ENCODE data around the gene SLIT3. TPM values are rescaled to one million over a fixed set of nuclear protein-coding genes. Genes with fewer than 3 reads are reported as not detected.
A peak's percentile ranks its signal among the peaks of the same experiment; 100 is the strongest.

Gene SLIT3
- total and polyA plus RNA-seq, 2 experiments from 2014 or later: 0.59 to 0.71 TPM

DNA sequence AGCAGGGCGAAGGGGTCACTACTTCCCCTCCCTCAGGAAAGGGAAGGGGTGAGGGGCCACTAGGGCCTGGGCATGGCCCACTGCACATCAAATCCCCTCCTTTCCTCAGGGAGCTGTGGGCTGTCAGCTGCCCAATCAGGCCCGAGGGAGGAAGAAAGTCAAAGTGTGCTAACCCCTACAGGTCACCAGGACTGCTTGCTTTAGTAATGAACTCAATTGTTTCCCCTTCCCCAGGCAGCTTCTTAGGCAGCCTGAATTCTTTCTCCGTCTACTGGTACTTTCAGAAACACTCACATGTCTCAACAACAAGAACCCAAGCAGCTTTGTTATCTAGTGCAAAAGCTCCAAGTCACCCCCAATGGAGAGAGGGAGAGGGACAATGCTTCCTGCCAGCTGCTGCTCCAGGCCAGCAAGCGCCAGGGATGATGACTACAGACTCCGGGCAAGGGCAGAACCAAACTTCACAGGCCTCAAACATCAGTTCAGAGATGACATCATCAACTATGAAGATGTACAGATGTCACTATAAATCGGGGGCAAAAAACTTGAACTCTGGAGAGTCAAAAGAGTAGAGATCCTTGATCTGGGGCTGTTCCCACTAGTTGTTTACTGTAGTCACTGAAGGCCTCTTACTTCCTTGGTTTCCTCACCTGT lies 100.7 kb downstream of the SLIT3 start (continued):
- TF ChIP-seq, protein P1, sequence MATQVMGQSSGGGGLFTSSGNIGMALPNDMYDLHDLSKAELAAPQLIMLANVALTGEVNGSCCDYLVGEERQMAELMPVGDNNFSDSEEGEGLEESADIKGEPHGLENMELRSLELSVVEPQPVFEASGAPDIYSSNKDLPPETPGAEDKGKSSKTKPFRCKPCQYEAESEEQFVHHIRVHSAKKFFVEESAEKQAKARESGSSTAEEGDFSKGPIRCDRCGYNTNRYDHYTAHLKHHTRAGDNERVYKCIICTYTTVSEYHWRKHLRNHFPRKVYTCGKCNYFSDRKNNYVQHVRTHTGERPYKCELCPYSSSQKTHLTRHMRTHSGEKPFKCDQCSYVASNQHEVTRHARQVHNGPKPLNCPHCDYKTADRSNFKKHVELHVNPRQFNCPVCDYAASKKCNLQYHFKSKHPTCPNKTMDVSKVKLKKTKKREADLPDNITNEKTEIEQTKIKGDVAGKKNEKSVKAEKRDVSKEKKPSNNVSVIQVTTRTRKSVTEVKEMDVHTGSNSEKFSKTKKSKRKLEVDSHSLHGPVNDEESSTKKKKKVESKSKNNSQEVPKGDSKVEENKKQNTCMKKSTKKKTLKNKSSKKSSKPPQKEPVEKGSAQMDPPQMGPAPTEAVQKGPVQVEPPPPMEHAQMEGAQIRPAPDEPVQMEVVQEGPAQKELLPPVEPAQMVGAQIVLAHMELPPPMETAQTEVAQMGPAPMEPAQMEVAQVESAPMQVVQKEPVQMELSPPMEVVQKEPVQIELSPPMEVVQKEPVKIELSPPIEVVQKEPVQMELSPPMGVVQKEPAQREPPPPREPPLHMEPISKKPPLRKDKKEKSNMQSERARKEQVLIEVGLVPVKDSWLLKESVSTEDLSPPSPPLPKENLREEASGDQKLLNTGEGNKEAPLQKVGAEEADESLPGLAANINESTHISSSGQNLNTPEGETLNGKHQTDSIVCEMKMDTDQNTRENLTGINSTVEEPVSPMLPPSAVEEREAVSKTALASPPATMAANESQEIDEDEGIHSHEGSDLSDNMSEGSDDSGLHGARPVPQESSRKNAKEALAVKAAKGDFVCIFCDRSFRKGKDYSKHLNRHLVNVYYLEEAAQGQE (IDR thresholded peaks at IDR 0.05; ENCODE audit: unreplicated experiment): no peak
- TF ChIP-seq ZNF114 (CRISPR knock-in tag; IDR thresholded peaks at IDR 0.05): no peak
- TF ChIP-seq JUNB (IDR thresholded peaks at IDR 0.05; ENCODE audit: unreplicated experiment): no peak
- no peak for TF ChIP-seq ZNF462 (CRISPR knock-in tag; IDR thresholded peaks at IDR 0.05)

DNA sequence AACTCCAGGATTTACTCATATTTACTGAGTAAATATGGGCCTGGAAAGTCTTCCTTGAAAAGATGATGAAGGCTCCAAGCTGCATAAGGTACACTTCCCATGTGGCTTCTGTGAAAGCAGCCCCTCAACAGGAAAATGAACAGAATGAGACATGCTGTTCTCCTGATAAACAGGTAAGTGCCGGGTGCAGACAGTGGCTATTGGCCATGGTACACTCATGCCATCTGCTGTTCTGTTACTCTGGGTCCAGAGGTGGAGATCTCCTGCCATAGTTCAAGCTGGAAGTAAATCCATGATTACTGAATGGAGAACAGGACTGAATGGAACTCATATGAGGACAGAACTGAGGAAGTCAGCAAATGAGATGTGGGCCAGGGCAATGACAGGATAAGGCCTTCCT lies 103.6 kb downstream of the SLIT3 start:
- H4K20me1 ChIP-seq (replicated peaks; ENCODE audit: insufficient read depth): no peaks in the 10 kb centered on the region
- ATAC-seq (no peak), DNase-seq (ENCODE audit: low spot score) (no peak)
- H3K4me1 ChIP-seq (ENCODE audit: insufficient read depth): no peaks in the 10 kb centered on the region
- H3K4me1 Mint-ChIP-seq: peaks cover 3% of the 10 kb centered on the region; the same call in 1 of the 3 replicates
- no peak overlapping the region for H3K27ac Mint-ChIP-seq
- H3F3A ChIP-seq (replicated peaks; ENCODE audit: low read depth): no peaks in the 10 kb centered on the region
- H3K36me3 ChIP-seq (ENCODE audit: insufficient read depth): no peaks in the 10 kb centered on the region
- peak in 1 of 2 experiments; percentile 32; a peak in 2 of 4 replicates for TF ChIP-seq CTCF (conservative IDR thresholded peaks at IDR 0.05; ENCODE audit: low read depth in 2 of 2)
- TF ChIP-seq STAT1 (IDR thresholded peaks at IDR 0.05; ENCODE audit: unreplicated experiment): no peak
- no peak overlapping the region for H3K27ac ChIP-seq (ENCODE audit: low read depth)
- no peaks in the 10 kb centered on the region for H3K36me3 Mint-ChIP-seq (ENCODE audit: low read depth)
- no peak overlapping the region for H3K4me3 Mint-ChIP-seq
- no peaks in the 10 kb centered on the region for H3K79me2 ChIP-seq (replicated peaks; ENCODE audit: insufficient read depth)
- H3K9me3 Mint-ChIP-seq: peaks cover 3% of the 10 kb centered on the region; the same call in 1 of the 3 replicates
- no peak overlapping the region for H2AFZ ChIP-seq
- no peaks in the 10 kb centered on the region for H3K27me3 ChIP-seq (ENCODE audit: insufficient read depth)
- H3K9me2 ChIP-seq (ENCODE audit: insufficient read depth): no peaks in the 10 kb centered on the region
- H3K4me3 ChIP-seq: no peak overlapping the region
- H3K4me2 ChIP-seq: no peak overlapping the region
- H3K27me3 Mint-ChIP-seq (ENCODE audit: insufficient read depth, low read depth, poor library complexity): no peaks in the 10 kb centered on the region

Data from GM23338 (cell line).